AG10803 (cell line): Measurements from ENCODE around the gene USH1G.

Source experiments
- DNase-seq: peaks from one replicate; pipeline ENCODE4 v3.0.0; 2010; ENCODE audit warnings: low read depth
- H3K4me3 ChIP-seq: 2 replicates; pipeline ENCODE4 v1.5.1; 2011; ENCODE audit warnings: mild to moderate bottlenecking, low read length, control low read depth
- TF ChIP-seq, protein P1 (sequence below): conservative IDR thresholded peaks from 2 replicates; pipeline ENCODE4 v1.5.1; 2011; ENCODE audit warnings: mild to moderate bottlenecking, low read length, control low read depth, inconsistent platforms

Gene USH1G

DNA sequence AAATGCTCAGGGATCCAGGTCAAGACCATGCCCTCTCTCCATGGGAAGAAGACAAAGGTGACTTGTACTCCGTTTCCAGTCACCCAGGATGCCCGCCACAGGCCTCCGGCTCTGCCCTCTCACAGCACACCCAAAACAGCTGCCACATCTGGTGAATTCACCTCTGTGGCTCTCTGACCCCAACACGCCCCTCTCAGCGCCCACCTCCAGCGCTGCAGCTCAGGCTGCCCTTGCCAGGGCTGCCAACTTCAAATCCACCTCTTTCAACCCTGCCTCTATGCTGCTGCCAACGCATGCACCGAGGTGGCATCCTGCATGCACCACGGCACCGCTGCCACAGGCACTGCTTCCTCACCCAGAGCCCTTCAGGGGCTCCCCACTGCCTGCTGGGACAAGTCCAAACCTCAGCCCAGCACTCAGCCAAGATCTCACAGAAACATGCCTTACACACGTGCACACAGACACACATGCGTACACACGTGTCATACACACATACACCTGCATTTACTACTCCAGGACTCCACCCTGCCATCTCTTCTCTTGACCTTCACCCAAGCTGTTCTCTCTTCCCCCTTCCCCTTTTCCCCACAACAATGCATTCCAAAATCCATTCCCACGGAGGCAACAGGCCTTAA is 42.0 kb upstream of the USH1G start:
- TF ChIP-seq, protein P1, sequence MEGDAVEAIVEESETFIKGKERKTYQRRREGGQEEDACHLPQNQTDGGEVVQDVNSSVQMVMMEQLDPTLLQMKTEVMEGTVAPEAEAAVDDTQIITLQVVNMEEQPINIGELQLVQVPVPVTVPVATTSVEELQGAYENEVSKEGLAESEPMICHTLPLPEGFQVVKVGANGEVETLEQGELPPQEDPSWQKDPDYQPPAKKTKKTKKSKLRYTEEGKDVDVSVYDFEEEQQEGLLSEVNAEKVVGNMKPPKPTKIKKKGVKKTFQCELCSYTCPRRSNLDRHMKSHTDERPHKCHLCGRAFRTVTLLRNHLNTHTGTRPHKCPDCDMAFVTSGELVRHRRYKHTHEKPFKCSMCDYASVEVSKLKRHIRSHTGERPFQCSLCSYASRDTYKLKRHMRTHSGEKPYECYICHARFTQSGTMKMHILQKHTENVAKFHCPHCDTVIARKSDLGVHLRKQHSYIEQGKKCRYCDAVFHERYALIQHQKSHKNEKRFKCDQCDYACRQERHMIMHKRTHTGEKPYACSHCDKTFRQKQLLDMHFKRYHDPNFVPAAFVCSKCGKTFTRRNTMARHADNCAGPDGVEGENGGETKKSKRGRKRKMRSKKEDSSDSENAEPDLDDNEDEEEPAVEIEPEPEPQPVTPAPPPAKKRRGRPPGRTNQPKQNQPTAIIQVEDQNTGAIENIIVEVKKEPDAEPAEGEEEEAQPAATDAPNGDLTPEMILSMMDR, result no peak
- no peak for DNase-seq
- H3K4me3 ChIP-seq, result no peak overlapping the region

DNA sequence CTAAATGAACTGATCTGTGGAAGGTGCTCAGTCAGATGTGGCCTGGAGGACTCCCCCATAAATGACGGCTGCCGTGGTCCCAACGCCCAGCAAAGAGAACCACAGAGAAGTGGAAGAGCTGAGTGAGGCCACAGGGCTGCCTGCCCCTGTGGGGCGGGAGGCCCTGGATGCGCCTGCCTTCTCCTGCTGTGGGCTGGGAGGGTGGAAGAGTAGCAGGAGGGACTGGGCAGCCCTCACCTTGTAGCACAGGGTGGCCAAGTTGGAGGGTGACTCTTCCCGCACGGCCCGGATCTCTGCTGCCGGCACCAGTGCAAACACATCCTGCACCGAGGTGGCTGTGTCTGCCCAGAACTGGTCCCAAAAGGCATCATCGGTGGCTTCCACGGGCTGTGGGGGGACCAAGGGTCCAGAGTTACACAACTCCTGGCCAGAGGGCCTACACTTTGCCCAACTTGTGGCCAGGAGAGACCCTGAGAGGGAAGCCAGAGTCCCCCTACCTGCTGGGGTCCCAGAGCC is 41.2 kb upstream of the USH1G start:
- DNase-seq, result no peak
- H3K4me3 ChIP-seq, result no peak overlapping the region
- TF ChIP-seq, protein P1, result no peak

DNA sequence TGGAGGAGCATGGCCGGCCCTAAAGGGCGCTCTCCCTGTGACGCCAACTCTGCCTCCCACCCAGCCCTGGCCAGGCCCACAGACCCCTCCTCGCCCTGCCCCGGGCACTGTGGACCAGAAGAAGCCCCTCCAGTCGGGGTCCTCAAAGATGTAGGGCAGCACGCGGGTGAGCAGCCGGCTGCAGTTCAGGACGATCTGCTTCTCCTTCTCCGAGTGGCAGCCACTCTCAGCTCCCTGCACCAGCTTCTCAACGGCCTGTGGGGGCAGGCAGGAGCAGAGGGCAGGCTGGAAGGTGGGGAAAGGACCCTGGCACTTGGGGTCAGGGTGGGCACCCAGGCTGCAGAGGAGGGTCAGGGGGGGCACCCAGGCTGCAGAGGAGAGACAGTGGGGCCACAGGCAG is 40.6 kb upstream of the USH1G start:
- TF ChIP-seq, protein P1, result no peak
- no peak for DNase-seq

DNA sequence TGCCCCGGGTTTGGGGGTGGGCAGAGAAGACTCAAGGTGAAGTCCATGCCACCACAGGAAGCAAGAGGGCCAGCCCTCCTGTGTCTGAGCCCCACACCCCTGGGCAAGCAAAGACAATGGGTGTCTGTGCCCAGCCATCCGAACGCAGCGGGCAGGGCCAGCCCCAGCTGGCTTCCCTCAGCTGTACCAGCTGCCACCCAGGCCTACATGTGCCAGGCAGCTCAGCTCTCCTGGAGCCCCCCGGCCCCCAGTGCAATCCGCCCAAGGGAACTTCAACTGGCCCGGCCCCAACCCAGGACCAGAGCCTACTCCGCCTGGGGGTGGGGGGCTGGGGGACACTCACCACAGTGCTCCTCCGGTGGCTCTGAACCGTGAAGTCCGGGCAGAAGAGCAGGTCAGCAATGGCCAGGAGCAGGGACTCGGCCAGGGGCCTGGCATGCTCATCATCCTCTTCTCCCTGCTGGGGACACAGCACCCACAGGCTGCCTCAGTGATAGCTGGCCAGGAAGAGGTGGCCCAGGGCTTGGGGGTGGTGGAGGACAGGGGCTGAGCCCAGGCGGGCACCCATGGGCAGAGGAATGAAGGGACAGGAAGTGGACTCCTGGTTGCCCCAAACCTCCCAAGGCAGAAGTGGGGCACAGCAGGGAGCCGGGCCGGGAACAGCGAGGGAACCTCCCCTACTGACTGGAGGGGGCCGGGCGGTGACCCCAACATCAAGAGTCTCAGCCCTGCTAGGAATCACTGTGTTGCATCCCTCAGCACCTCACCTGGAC is 39.8 kb upstream of the USH1G start:
- TF ChIP-seq, protein P1, result no peak
- DNase-seq, result no peak
- H3K4me3 ChIP-seq, result no peak overlapping the region

More for the DNA sequence above, 40.6 kb upstream of the USH1G start:
- H3K4me3 ChIP-seq, result no peak overlapping the region

DNA sequence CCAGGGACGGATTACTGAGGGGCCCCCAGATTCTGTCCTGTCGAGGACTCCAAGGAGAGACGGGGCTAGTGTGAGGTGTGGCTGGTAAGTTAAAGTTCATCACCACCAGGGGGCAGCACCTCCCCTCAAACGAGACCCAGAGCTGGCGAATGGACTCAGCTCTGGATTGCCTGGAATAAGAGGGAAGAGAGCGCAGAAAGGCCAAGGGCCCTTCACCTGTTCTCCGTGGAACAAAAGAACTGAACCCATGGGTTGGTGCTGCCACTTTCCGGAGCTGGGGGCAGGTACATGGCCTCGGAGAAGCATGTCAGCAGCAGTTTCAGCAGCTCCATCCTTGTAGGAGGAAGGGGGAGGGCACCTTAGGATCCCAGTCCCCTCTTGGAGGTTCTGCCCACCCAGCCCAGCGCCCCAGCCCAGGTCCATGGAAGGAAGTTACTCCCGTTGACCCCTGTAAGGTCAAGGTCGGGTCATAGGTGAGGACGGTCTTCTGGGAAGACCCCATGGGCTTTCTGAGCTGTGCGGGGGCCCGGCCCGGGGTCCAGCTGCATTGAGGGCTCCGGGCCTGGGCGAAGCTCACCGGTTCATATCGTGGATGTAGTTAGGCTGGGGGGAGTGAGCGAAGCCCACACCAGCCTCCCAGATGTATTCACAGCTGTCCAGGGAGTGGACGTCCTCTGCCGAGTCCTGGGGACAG is 38.7 kb upstream of the USH1G start:
- H3K4me3 ChIP-seq, result no peak overlapping the region
- peak; percentile 81 for DNase-seq
- TF ChIP-seq, protein P1, result peak; percentile 71

DNA sequence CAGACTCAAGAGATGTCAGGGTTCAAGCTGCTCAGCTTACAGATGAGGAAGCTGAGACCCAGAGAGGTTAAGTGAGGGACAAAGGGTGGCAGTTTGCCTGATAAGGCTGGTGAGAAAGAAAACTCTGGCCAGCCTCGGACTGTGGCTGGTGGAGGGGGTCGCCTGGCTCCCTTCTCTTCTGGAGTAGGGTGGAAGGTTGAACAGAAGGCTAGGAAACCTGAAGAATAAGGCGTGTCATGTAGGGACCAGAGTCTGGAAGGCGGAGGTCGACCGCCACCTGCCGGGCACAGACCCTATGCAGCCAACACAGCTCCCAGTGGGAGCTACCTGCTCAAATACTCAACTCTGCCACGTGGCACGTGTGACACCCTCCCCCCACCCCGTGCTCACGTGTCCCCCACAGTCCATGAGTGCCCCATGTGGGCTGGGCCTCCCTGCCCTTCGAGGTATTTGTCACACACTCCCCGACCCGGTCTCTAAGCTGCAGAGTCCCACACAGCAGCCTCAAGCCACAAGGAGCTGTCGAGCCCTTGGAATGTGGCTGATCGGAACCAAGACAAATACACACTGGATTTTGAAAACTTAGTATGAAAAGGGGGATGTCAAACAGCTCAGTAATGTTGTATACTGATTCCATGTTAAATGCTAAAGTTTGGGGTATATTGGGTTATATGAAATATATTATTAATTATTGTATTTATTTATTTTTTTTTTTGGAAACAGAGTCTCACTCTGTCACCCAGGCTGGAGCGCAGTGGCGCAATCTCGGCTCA is 37.7 kb upstream of the USH1G start:
- TF ChIP-seq, protein P1, result peak; percentile 43
- DNase-seq, result peak; percentile 11
- no peak overlapping the region for H3K4me3 ChIP-seq
